Activated CD4-positive, CD25-positive, alpha-beta regulatory T cell treated with anti-CD3 and anti-CD28 coated beads, Interleukin-2, amount 50 U/mL, for 72 hours (primary cell): ENCODE measurements around the gene COBL.

Experiments used
- DNase-seq: peaks from one replicate; pipeline ENCODE4 v3.0.0; 2021

Gene COBL

DNA sequence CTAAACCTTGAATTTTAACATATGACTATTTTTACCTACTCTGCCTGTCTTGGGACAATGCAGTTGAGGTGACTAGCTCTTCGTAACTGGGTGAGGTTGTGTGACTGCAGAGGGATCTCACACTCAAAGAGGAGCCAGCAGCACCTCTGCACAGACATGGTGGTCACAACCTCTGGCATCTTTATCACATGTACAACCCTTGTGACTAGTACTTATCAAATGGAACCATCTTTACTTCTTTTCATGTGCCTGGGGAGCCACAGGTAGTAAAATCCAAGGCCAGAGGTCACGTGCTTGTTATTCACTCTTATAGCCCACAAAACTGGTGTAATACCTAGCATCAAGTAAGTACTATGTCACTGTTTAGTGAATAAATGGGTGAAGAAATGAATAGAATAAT, 244.3 kb downstream of the COBL start:
- no peak for DNase-seq

DNA sequence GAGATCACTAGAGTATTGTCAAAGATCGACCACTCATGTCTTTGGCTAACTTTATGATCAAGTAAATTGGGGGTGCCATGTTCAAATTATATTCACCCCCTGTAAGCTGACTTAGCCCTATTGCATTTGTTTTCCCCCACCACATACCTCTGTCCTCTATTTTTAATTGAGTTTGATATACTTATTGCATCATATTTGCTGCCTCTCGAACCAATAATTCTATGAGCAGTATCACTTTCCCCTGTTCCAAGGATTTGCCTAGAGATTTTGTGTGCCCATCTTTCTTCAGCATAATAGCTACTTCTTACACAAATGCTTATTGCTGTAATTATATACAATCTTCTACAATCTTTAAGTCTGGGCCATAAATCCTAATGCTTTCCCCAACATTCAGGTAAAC, 245.2 kb downstream of the COBL start:
- no peak for DNase-seq

DNA sequence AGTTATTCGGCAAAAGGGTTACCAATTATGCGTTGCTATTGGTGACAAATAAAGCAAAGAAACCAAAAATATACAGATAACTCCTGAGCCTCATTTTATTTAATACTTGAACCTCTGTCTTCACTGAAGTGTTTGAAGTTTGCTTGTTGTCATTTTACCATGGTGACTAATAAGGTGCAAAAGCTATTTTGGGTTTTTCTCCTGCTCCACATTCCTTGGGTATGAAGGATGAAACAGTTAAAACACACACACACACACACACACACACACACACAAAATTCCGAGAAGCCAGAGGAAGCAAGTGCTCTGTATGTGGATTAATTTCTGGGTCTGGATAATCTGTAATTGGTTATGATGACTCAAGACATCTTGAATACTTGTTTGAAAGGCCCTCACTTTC, 246.5 kb downstream of the COBL start:
- DNase-seq: no peak

DNA sequence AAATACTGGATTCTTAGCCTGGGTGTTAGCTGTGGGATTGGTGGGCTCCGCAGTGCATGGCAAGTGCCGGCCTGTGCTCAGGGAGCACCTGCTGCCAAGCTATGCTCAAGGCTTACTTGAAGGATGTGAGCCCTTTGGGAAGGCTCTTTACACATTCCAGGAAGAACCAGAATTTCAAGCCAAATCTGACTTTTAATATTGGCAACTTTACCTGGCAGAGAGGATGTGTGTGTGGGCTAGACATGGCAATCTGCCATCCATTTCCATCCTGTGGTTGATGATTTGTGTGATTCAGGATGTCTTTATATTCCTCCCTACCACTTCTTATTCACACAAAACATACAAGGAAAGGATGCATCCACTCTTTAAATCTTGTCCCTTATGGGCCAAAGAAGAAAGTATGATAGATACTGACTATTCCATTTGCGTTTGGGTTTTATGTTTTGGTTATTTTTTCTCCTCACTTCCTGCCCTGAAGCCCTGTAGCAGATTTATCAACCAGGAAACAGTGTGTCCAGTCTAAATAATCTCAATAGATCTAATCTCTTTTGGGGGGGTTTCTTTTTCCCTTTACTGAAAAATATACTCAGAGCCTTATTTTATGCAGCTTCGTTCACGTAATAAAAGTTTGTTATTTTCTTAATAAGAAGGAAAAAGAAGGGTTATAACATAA, 247.1 kb downstream of the COBL start:
- DNase-seq: no peak

DNA sequence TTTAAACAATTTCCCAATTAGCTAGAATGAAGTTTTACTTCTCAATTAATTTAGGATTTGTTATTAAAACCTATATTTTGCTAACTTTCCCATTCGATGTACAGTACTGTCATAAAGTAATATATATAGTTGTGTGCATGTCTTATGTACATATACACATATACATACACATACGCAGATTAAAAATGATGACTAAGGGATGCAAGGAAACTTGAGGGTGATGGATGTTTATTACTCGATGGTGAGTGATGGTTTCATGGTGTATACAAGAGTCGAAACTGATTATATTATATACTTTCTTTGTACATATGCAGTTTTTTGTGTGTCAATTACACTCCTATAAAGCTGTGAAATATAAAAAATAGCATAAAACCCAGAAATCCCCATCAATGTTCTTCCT, 248.2 kb downstream of the COBL start:
- no peak for DNase-seq

DNA sequence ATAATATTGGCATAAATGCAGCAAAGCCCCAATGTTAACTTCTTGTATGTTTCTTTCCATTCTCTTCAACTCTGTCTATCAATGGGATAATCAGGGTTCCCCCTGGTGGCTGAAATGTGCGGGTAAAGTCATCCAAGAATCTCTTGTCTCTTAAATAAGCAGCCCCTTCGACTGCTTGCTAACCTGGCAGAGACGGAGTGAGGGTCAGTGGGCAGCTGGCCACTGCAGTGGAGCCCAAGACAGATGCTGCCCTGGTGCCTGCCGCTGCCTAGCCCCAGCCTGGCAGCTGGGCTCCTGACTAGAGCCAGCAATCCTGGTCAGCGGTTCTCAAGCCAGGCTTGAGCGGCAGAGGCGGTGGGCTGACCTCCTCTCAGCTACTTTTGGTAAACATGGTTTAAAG, 248.9 kb downstream of the COBL start:
- DNase-seq: no peak

DNA sequence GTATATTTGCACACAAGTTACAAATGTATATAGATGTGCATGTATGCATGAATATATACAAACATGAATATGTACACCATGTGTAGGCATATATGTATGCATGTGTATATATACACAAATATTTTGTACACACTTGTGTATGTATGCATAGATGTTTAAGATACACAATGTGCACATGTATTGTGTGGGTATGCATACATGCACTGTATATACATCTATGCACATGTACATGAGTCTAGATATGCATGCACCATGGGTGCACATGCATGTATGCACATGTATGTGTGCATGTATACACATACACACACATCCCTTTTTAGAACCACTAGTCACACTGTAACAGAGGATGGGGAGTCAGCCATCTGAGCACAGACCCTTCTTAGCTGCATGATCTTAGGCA, 249.4 kb downstream of the COBL start:
- DNase-seq: no peak

DNA sequence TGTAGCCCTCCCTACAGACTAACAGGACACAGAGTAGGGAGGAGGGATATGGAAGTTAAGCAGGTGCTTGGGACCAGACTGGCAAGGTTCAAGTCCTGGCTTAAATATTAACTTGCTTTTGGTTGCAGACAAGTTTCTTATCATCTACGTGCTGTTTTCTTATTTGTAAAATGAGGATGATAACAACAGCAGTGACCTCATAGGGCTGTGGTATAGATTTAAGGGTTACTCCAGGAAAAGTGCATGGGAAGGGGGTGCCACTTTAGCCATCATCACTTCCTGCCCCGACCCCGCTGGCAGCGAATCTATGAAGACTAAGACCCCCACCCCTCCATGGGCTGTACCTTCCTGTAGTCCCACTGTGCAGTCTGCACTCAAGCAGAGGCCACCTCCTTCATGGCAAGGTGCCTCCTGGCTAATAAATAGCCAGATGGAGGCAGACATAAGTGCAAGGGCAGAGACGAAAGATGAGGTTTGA, 250.2 kb downstream of the COBL start:
- no peak for DNase-seq

DNA sequence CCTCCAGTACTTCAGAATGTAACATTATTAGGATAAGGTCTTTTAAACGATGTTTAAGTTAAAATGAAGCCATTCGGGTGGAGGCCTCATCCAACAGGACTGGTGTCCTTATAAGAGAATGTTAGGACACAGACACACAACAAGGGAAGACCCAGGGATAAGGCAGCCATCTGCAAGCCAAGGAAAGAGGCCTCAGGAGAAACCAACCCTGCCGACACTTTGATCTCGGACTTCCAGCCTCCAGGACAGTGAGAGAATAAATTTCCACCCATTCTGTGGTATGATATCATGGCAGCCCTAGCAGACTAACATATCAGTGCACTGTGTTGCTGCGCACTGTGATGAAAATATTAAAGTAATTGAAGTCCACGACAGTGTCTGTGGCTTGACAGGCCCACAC, 250.8 kb downstream of the COBL start:
- no peak for DNase-seq

DNA sequence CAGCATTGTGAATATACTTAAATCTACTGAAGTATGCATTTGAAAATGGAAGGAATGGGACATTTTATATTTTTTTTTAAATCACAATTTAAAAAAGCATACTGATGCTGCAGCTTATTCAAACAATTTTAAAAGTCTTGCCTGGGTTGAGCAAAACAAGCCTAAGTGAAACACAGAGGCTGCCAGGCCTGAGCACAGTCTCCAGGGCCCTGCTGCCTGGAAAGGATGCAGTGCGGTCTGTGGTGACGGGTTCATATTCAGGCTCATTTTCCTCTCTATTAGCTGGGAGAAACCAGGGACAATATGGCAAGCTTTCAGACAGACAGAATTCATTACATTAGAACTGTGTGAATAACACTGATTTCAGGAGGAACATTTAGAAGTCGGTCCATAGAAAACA, 251.9 kb downstream of the COBL start:
- DNase-seq: no peak

DNA sequence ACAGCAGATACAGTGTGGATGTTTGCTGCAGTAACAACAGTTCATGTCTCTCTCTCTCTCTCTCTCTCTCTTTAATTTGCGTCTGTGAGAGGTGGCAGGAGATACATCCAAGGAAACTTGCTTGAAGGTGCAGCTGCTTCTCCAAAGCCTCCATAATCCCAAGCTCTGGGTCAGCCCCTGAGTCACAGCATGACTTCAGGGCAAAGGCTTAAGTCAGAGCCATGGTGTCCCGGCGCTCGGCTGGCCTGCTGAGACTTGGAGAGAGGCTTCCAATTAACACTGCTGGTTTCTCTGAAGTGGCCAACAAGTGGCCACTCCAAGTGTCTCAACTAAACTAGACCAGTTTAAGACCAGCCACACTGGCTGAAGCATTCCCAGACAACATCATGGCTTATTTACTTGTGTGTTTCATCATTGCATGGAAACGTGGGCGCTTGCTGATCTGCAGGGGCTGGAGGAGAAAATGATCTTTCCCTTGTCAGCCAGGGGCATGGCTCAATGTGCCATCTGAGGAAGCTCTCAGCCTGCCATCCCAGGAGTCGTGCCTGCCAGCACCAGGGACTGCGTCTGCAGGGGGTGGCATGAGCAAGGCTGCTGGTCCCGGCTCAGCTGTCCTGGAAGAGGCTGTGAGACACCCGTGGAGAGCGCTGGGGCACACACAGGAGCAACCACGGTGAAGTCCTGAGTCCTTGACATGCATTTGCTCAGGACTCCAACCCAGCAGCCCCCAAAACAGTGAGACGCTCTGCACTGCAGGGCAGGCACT, 254.2 kb downstream of the COBL start:
- no peak for DNase-seq

DNA sequence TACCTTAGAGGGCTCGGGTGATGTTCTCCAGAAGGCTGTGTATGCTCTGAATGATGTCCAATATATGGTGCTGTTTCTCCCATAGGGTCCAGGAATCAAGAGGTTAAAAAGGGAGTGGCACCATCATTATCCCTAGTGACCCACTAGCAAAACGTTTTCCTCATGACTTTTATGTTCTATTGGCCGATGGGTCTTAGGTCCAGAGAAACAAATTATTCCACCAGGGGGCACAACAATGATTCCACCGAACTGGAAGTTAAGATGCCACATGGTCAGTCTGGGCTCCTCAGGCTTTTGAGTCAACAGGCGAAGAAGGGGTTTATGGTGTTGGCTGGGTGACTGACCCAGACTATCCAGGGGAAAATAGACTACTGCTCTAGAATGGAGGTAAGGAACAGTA, 256.1 kb downstream of the COBL start:
- DNase-seq: no peak

DNA sequence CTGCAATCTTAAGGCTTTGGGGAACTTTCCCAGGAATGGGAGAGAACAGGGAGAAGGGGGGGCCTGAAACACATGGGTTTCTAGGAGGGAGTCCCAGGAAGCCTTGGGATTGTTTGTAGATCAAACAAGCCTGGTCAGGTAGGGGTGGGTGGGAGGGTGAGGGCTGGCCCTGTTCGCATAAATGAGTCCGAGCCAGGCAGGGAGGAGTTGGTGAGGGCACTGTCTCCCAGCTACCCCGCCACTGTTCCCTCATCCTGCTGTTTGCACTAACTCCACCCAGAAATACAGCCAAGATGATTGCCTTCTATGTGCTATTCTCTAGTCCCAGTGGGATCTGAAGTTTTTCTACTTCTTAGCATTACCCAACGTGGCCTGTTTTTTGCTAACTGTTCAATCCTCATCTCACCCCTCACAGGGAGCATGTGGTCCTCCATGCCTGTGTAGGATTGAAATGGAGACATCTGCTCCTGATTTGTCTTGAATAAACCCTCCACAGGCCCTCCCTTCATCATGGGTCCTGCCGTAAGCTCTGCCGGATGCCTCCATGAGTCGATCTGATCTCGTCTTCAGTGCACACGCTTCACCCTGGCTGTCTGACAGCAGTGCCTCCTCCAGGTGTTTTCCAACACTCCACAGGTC, 257.0 kb downstream of the COBL start:
- DNase-seq: no peak

DNA sequence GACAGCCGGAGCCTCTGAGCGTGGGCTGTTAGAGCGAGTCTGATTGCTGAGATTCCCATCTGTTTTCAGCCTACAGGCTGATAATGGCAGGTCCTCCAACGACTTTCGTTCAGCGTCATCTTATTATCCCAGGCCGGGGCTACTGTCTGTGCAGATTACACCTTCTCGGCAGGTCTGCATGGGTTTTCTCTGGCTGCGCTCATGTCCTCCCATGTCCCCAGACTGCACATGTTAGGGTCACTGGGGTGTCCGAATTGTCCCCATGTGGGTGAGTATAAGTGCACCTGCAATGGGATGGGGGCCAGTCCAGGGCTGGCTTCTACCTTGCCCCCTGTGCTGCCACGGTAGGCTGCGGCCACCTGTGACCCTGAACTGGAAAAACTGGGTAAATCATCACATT, 257.8 kb downstream of the COBL start:
- DNase-seq: no peak

DNA sequence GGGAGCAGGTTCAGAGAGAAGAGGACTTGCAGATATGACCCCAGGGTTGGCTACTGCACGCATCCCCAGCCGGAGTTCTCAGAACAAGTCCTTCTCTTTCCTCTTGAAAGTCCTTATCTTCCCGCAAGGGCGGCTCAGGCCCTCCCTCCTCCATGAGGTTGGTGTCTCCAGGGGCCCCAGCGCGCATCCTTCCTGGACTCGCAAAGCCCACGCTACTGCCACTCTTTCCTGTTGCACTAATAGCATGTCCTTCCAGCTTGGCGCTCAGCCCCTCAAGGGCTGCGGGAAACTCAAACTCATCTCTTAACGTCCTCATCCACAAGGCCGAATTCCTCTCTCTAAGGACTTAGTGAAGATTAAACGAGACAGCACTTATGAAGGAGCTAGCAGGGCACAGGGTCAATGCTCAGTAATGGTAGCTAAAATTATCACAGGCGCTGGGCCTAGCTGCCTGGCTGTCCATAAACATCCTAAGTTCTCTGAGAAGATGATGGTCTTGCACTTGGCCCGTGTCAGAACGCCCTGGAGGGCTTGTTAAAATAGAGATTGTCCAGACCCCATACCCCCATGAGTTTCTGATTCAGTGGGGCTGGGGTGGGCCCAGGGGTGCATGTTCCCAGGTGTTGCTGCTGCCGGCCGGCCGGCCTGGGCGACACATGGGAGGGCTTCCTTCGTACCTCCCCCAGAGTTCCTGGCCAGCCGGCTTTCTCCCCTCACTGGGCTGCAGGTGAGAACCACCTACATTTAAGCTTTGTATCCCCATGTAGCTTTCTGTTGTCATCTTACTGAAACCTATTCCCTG, 261.4 kb downstream of the COBL start:
- no peak for DNase-seq

DNA sequence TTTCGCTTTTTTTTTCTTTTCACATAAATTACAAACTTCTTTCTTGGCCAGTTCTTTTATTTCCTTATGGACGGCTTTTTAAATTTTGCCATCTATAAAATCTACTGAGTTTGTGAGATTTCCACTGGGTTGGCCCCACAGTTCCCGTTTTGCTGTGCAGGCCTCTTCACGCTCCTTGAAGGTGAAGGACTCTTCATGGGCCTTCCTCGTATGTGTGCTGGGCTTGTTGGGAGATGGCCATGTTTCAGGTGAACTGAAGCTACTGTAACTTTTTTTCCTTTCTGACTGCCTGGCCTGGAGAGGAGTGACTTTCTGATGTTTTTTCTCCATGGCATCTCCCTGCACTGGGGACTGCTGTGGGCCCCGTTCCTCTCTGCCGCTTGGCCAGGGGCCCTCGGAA, 262.4 kb downstream of the COBL start:
- DNase-seq: no peak

DNA sequence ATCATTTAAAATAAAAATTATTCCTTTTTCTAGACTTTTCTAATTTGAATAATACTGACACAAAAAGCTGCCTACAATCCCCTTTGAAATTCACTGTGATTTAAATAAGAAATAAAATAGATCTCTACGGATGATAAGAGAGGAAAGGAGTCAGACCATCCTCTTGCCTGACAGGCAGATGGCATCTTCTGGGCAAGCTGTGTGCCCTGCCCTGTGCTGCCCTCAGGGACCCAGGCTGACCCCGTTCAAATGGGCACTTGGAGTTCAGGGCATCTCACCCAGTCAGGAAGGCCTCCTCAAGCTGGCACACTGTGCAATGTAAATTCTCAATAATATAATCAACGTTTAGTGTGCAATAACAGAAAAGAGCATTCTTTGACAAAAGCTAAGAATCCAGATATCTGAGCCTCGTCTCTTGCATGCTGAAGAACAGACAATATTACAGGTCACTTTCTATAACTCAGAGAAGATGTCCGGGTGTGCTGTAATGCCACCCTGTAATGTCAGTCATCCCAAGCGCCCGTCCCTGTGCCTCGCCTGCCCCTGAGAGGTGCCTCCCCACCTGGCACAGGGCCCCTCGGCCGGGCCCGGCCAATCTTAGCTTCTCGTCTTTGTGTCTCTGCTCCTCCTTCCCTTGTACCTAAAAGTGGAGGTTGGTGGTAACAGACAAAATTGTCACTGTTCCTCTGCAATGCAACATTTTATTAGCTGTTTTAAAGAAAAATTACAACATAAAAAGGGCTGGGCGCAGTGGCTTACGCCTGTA, 263.3 kb downstream of the COBL start:
- DNase-seq: no peak

DNA sequence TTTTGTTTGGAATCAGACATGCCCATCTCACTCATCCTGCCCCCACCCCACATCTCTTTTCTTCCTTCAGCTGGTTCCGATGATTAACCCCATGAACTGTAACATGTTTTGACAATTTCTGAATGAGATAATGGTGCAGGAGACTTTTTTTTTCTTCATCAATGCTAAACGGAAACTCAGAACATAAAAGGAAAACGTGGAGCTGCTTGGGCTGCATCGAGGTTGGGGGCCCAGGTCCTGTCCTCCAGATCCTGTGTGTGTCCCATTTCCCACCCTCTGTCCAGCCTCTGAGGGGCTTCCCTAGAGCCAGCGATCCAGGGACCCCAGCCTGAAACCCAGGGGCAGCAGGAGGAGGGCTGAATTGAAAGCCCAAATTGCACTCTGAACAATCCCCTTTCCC, 270.1 kb downstream of the COBL start:
- DNase-seq: no peak

DNA sequence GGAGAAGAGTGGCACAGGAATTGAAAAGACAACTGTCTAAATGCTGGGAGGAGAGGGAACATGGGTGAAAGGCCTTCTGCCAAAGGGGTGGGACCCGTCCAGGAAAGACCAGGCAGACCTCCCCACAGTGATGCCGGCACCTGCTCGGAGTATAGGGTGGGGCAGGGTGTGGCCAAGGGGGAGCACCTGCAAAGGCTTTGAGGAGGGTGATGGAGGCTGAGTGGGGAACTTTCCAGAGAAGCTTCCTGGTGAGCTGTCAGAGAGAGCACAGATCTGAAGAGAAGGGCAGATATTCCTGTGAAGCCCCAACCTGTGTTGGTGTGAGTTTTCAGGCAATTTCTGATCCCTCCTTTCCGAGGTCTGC, 270.5 kb downstream of the COBL start:
- DNase-seq: no peak

DNA sequence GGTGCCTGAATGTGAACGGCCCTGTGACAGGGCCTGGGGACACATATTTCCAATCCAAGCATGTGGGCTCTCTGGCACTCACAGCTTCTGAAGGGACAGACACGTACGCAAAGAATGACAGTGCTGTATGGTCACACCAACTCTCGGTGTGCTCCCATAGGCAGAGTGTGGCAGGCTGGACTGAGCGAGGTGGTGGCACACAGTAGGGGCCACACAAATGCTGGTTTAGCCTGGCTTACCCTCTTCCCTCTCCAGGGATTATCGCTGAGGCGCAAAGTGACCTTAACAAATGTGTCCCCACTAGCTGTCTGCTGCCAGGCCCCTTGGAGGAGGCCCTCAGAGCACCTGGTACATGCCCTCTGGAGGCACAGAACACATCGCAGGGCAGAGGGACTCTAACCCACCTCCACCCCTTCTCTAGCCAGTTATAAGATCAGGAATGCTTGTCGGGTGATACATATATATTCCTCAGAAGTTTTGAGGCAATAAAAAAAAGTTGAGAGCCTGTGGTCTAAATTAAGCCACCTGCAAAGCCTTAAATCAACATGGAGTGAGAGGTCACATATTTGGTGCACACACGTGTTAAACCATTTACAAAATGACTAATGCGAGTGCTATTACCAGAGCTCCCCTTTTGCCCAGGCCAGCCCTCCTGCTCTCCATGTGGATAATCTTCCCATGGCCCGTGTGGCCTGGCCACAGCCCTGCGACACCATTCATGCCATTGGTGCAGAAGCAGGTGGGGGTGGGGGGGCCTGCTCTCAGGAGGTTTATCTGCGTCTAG, 271.1 kb downstream of the COBL start:
- DNase-seq: no peak

DNA sequence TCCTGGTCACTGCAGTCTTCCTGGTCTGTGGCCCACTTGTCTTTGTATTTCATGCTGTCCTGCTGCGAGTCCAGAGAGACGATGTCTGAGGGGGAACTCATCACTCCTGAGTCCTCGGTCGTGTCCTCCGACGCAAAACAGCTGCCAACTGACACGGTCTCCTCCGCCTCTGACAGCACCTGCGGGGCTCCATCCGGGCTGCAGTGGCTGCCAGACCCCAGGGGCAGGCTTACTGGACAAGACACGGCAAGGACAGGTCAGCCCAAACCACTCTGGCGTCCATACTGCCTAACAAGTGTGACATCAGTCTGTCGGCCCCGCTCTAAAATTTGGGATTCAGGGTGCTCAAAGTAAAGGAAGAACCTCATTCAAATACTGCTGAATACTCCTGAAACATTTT, 273.1 kb downstream of the COBL start:
- DNase-seq: no peak

DNA sequence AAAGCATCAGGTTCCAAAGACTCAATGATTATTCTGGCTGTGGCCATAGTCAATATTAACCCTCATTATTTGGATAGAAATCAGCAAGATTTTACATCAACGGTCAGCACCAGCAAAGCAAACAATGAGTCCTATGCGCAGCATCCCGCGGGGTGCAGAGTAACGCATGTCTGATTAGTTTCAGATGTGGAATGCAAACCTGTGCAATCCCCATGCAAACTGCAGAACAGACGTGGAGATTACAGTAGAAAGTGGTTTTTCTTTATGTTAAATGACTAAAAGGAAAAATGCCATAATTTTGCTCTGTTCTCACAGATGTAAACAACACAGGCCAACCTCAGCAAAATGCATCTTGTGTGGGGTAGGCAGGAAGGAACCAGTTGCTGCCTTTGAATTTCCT, 275.8 kb downstream of the COBL start:
- DNase-seq: no peak
